ENCODE data around the gene WASHC3.
A peak's percentile ranks its signal among the peaks of the same experiment; 100 is the strongest.
"Not testable (repeated sequence)": the region's sequence is repeated elsewhere in the genome, so short reads cannot be mapped to it uniquely, and the experiment has no call there.

WASHC3 gene, protein sequence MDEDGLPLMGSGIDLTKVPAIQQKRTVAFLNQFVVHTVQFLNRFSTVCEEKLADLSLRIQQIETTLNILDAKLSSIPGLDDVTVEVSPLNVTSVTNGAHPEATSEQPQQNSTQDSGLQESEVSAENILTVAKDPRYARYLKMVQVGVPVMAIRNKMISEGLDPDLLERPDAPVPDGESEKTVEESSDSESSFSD

DNA sequence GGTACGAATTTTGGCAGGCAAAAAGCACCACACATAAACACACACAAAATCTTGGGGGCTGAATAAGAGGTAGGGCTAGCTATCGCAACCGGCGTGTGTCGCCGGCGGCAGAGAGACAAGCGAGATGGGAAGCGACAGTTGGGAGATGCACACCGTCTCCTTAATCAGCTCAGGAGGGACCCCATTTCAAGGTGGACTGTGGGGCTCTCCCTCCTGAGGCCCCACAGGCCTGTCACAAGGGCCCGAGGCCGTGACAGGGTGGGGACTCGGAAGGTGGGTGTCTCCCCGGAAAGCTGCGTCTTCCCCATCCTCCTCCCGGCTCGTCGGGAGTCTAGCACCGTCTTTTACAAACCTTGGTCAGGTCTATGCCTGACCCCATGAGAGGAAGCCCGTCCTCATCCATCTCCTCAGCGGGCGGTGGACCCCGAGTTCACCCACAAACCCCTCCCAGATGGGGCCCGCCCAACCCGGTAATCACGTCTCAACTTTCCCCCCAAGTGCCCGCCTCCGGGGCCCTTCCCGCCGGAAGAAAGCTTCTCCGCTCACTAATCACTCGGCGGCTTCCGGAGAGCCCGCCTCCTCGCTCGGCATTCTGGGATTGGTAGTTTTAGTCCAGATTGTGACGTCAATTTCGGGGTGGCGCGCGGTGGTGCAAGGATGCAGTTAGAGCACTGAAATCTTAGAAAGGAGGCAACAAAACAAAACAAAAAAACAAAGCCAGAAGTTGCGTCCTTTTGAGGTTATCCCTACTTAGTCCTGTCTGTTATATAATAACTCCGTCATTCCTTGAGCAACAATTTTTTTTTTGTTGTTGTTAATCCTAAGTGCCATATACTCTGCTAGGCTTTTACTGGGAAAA, at the start of gene WASHC3:
Gene WASHC3 (minus strand): TSS at position 432 of the 859 bp plus-strand sequence. CDS start 29 bp downstream, at position 403.
- peak; percentile 96 for DNase-seq

DNA sequence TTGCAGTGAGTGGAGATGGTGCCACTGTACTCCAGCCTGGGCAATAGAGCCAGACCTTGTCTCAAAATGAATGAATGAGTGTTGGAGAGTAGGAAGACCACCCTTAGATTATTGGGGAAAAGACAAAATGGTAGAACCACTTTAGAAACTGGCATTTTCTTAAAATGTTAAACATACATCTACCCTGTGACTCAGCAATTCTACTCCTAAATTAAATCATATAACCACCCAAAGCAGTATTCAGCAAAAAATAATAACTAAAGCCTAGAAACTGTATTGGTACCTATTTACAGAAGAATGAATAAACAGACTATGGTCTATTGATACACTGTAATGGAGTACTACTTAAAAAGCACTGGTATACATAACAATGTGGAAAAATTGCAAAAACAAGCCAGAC, 49.0 kb upstream of the WASHC3 start:
- no peak for DNase-seq

DNA sequence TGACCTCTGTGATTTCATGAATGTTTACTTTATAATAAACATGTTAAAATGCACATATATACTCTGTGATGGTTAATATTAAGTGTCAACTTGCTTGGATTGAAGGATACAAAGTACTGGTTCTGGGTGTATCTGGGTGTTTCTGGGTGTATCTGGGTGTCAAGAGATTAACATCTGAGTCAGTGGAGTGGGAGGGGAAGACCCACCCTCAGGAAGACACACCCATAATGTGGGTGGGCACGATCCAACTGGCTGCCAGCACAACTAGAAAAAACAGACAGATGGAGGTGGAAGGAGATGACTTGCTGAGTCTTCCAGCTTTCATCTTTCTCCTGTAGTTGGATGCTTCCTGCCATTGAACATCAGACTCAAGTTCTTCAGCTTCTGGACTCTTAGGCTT, 46.2 kb upstream of the WASHC3 start:
- DNase-seq, result no peak

DNA sequence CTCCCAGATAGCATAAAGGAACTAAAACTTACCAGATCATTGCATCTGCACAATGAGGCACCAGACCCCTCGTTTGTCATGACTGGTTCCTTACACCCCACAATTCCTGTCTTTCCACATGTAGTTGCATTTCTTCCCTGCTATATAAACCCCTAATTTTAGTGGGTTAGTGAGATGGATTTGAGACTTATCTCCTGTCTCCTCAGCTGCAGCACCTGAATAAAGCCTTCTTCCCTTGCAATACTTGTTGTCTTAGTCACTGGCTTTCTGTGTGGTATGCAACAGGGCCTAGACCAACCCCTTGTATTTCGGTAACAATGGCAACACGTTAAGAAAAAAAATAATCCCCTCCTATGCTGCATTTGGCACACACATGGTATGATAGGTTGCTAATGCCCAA, 45.1 kb upstream of the WASHC3 start:
- no peak for DNase-seq

DNA sequence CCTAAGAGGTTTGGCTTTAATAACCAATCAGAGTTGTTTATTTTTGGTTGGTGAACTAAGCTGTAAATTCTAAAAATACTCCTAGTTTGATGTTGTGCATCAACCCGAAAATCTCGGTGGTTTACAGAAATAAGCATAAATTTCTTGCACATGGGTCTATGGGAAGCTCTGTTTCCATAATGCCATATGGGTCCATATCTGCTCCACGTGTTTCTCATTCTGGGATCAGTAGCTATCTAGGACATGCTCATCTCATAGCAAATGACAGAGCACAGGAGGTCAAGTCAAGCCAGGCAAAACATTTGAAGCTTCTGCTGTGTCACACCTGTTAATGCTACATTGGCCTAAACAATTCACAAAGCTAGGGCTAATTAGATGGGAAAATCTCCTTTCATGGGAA, 35.1 kb upstream of the WASHC3 start:
- no peak for DNase-seq

DNA sequence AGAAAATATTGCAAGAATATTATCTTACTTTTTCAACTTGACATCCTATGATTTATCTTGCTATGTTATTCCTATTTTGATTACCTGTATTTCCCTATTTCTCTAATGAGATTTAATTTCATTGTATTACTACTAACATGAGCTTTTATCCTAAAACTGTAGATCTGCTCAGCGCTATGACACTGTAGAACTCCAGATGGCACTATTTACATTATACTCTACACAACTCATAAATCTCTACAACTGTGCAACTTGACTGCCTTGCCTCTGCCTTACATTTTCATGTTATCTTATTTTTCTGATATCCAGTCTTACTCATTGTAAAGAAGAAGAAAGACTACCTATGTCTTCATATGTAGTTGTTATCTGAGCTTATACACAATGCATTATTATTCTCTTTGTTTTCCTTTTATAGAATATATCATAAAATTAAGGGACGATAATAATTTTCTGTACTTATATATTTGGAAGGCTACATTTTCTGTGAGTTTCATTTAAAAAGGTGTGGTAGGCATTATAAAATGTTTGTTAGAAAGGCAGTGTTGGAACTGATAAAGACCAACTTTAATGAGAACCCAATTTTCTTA, 34.0 kb upstream of the WASHC3 start:
- peak; percentile 52 for DNase-seq

DNA sequence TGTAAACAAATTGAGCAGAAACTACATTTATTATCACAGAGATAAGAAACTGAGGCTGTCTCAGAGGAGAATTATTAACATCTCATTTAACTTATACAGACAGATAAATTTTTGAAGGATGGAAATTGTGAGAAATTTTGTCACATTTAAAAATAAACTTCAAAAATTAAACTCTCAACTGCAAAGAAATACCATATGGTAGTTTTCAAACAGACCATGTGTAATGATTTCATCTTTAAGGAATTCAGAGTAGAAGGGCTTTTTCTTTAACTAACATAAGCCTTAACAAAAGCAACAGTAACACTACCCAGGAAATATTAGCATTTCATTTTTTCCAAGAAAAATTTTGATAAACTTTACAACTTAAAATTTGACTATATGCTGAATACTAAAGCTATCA, 31.5 kb upstream of the WASHC3 start:
- no peak for DNase-seq

DNA sequence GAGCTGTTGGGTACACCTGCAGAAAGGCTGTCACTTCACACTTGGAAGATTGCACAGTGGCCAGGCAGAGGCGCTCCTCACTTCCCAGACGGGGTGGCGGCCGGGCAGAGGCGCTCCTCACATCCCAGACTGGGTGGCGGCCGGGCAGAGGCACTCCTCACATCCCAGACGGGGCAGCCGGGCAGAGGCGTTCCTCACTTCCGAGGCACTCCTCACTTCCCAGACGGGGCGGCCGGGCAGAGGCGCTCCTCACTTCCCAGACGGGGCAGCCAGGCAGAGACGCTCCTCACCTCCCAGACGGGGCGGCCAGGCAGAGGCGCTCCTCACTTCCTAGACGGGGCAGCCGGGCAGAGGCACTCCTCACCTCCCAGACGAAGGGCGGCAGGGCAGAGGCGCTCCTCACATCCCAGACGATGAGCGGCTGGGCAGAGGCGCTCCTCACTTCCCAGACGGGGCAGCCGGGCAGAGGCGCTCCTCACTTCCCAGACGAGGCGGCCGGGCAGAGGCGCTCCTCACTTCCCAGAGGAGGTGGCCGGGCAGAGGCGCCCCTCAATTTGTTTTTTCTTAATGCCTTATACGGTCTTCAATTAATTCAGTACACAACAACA, 27.5 kb upstream of the WASHC3 start:
- not testable (repeated sequence) for DNase-seq

DNA sequence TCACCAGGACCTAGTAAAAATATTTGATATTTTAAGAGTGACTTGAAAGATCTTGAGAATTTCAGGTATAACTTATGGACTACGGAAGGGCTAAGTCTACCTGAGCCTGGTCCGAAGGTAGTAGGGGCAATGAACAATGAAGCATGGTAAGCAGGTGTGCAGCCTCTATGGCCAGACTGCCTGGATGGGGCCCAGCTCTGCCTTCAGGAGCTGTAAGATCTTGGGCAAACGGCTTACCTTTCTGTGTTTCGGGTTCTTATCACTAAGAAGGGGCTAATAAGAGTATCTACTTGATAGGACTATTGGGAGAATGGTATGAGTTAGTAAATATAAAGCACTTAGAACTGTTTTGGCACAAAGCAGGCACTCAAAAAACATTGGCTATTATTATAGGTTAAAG, 19.1 kb upstream of the WASHC3 start:
- DNase-seq, result no peak

DNA sequence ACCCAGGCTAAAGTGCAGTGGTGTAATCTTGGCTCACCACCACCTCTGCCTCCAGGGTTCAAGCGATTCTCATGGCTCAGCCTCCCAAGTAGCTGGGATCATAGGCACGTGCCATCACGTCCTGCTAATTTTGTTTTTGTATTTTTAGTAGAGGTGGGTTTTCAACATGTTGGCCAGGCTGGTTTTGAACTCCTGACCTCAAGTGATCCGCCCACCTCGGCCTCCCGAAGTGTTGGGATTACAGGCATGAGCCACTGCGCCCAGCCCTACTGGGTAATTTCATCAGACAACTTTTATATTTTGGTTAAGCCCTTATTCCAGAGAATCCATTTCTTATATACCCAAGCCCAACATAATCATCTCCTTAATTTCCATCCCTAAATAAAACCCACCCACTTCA, 10.3 kb upstream of the WASHC3 start:
- DNase-seq, result not testable (repeated sequence)

DNA sequence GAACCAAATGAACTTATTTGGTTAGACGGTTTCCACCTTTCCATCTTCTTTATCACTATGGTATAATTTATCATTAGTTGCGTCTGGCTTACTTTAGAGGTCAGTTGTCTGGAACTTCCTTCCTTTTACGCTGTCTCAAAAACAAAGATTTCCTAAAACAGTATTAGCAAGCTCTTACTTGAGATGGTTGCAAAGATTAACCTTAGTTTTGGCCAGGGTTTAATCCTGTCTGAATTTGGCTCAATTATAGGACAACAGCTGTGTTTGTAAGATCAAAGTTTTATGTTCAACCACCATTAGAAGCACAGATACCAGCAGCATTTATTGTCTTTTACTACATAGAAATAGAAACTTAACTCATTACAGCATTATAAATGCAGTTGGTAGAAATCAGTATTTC, 7.9 kb upstream of the WASHC3 start:
- no peak for DNase-seq

DNA sequence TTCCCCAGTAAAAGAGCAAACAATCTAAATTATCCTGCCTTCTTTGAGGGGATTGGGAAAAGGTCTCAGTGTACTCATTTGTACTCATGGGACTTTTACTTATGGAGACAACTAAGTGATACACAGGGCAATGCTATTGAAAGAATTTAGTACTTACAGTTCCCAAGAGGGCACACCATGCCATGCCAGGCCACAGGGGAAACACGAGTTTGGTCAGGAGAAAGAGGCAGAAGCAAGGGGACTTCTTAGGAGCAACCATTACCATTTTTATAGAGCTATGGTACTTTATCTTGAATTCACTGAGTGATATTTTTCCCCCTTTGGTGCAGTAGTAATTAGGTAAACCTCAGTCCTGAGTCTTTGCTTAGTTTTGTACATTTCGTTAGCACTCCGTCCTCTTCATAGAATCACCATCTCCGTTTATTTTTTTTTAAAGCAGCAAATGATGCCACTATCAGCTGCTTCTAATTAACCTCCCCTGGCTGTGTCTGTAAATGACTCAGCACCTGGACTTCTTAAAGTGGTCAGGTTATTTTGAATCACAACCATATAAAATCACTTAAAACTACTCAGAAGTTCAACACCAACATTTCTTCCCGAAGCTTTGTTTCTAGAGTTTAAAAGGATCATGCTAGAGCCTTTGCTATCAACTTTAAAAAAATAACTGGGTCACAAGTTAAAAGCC, 5.9 kb upstream of the WASHC3 start:
- no peak for DNase-seq

DNA sequence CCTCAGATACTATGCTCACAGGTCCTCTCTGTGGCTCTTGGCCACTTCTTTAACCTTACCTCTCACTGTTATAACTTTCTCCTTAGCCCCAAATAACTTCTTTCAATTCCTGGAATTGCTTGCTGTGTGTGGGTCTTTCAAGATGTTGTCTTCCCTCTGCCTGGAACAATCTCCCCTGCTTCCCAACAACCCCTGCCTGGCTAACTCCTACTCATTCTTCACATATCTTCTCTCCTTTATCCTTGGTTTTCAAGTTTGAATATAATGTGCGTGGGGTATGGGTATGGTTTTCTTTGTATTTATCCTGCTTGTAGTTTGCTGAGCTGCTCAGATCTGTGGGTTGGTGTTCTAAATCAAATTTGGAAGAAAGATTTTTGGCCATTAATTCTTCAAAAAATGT, 2.7 kb upstream of the WASHC3 start:
- DNase-seq, result no peak

DNA sequence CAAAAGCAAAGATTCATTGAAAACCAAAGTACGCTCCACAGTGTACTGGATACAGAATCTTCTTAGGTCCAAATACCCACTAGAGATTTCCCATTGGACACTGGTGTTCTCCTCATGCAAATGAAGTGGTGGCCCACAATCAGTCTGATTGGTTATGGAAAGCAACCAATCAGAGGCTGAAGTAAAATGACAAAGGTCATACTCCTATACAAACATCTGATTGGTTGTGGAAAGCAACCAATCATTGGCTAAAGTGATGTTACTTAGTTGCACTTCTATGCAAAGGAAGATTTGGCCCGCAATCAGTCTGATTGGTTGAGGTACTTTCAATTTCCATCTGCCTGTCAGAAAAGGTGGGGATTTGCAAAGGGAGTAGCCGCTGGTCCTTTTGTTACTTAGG, 1.3 kb upstream of the WASHC3 start:
- DNase-seq, result no peak

DNA sequence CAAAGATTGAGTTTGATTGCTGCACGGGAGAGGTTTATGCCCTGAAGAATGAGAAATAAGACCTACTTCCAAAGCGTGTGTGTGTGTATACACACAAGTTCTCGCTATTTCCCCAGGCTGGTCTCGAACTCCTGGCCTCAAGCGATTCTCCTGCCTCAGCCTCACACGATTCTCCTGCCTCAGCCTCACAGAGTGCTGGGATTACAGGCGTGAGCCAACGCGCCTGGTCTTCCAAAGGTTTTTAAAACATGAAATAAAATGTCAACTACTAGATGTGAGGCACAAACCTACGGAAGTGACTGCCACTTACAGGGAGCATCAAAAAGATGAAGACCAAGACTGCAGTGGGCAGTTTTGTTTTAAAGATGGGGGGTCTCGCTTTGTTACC, 622 bp upstream of the WASHC3 start:
- no peak for DNase-seq

DNA sequence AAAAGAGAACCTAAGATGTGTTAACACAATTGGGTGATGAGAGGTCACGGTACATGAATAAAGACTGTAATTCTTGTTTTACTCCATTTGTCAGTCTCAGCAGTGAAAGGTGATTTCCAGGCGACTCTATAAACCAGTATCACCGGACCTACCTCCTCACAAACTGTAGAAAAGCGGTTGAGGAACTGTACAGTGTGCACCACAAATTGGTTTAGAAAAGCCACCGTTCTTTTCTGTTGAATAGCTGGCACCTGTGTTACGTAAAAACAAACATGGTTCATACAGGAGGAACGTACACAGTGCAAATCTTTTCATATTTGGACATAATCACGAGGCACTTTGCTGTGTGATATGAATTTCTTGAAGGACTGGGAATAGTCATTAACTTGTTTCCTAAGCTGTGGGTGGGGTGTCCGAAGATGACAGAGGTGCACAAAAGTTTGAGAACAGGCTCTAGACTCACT, 663 bp downstream of the WASHC3 start:
- peak; percentile 17 for DNase-seq

DNA sequence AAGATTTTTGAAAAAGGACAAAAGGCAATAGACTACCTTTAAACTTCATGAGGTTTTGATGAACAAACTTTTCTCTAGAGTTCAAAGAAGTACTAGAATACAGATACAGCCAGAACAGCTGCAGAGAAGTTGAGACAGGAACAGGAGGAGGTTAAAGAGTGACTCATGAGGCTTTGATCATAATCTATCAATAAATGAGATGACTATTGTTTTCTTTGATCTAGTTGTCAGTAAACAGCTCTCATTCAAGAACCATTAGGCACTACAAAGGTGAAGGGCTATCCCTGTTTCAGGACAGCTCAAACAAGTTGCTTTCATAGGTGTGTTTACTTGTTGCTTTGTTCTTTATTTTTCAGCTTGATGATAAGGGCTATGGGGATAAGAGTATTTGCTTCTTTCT, 2.4 kb downstream of the WASHC3 start:
- no peak for DNase-seq

DNA sequence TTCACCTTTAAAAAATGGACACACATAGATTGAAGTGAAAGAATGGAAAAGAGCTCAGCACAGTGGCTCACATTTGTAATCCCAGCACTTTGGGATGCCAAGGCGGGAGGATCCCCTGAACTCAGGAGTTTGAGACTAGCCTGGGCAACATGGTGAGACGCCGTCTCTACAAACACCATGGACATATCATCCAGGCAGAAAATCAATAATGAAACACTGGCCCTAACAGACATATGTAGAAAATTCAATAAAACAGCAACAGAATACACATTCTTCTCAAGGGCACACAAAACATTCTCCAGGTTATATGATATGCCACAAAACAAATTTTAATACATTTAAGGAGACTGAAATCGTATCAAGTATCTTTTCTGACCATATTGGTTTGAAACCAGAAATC, 7.4 kb downstream of the WASHC3 start:
- no peak for DNase-seq

DNA sequence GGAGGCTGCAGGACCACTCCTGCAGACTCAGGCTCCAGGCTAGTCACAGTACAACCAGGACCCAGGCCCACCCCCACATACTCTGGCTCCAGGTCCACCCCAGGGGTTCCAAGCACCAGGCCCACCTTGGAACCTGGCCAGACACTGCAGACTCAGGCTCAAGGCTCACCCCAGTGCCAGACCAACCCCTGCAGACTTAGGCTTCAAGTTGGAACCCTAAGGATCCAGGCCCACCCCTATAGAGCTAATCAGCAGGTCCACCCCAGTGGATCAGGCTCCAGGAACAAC, 8.8 kb downstream of the WASHC3 start:
- DNase-seq, result no peak

DNA sequence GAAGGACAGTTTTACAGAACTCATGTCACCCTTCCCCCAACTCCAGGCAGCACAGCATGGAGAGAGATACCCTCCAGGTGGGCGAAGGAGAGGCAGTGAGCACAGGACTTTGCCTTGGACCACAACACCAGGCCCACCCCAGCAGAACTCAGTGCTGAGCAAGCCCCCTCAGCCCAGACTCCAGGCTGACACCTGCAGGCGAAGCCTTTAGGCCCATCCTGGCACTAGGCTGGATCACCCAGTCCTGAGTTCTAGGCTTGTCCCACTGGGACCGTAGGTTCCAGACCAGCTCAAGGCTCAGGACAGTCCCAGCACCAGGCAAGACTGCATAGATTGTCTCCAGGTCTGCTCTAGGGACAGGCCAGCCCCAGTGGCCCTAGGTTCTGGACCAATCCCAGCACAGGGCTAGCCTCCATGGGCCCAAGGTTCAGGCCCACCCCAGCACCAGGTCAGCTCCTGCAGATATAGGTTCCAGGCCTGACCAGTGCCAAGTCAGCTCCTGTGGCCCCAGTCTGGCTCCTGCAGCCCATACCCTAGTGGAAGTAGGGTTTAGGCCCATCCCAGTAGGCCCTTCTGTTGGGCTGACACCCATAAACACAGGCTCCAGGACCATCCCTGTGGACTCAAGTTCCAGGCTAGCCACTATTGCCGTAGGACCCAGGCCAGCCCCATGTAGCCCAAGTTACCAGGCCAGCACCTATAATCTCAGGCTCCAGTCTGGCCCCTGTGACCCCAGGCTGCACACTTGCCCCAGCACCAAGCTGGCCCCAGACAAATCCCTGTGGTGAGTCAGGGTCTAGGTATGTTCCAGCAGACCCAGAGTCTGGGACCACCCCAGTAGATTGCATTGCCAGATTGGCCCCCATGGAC, 9.4 kb downstream of the WASHC3 start:
- DNase-seq, result no peak

DNA sequence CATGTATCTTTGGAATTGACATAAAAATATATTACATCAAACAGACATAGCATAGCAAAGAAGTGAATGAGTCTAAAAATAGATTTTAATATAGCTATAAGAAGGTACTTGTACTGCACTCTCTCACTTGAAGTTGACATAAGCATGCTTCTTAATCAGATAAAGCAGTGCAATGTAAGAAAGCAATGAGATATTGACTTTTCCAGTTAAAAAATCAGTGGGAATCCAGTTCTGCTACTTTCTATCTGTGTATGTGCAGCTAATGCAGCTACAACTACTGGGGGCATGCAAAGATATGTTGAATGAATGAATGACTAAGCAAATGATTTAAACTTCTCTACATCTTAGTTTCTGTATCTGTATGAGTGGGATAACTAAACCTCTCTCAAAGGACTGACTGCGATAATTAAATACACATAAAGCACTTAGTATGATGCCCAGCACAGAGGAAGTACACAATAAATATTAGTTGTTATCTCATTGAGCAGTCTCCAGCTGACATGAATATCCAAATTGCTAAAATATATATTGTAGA, 10.3 kb downstream of the WASHC3 start:
- peak; percentile 12 for DNase-seq

Measured in suppressor macrophage treated with lipopolysaccharide for 4 hours (primary cell).